Caco-2 (cell line): ENCODE data around the gene METTL24. TPM values are rescaled to one million over a fixed set of nuclear protein-coding genes. Genes with fewer than 3 reads are reported as not detected.
"Not testable (repeated sequence)": the region's sequence is repeated elsewhere in the genome, so short reads cannot be mapped to it uniquely, and the experiment has no call there.

Experiments used
- BruUV-seq: library from RNA; stranded (reverse); fragments of 400-500 nt; replicated peaks from 2 replicates; lab custom pipeline; 2021; lab: Mats Ljungman, UMichigan
- CTCF ChIA-PET: fragments of 300-600 bp; sonication (Branson Sonifier 250); formaldehyde crosslinking; loops from one replicate; lab custom pipeline; 2022; ENCODE audit warnings: antibody characterized with exemption; lab: Charles Lee
- POLR2A ChIA-PET: fragments of 300-600 bp; sonication (Branson Sonifier 250); formaldehyde crosslinking; loops from one replicate; lab custom pipeline; 2022; ENCODE audit warnings: antibody characterized with exemption; lab: Charles Lee
- DNase-seq, 2 experiments: peaks; one replicate each; pipeline versions ENCODE4 v3.0.0 to v3.0.0-alpha.2; 2020 to 2022
- H3K27me3 ChIP-seq: replicated peaks from 2 replicates; pipeline ENCODE4 v1.6.0; 2011; ENCODE audit warnings: low read length; ENCODE audit not compliant: control insufficient read depth, insufficient read depth
- H3K36me3 ChIP-seq: 2 replicates; pipeline ENCODE4 v1.5.1; 2011; ENCODE audit warnings: low read length; ENCODE audit not compliant: control insufficient read depth, insufficient read depth
- H3K4me1 ChIP-seq: fragments of 250-450 bp; sonication (Bioruptor Pico); 2 replicates; pipeline ENCODE4 v1.5.1; 2020; ENCODE audit warnings: mild to moderate bottlenecking
- H3K4me3 ChIP-seq: 2 replicates; pipeline ENCODE4 v1.5.1; 2011; ENCODE audit warnings: low read depth, mild to moderate bottlenecking, control low read depth, low read length
- H3K9me3 ChIP-seq: fragments of 250-450 bp; sonication (Bioruptor Pico); 2 replicates; pipeline ENCODE4 v1.5.1; 2020; ENCODE audit warnings: mild to moderate bottlenecking, moderate library complexity
- H3K27ac Mint-ChIP-seq: one replicate; pipeline ENCODE4 v1.8.0; 2022; ENCODE audit warnings: mixed read lengths; ENCODE audit not compliant: unreplicated experiment
- H3K27me3 Mint-ChIP-seq: one replicate; pipeline ENCODE4 v1.8.0; 2022; ENCODE audit warnings: mixed read lengths; ENCODE audit not compliant: insufficient read depth, unreplicated experiment
- H3K36me3 Mint-ChIP-seq: one replicate; pipeline ENCODE4 v1.8.0; 2022; ENCODE audit warnings: mild to moderate bottlenecking, mixed read lengths; ENCODE audit not compliant: insufficient read depth, unreplicated experiment
- H3K4me1 Mint-ChIP-seq: one replicate; pipeline ENCODE4 v1.8.0; 2022; ENCODE audit warnings: low read depth, mixed read lengths; ENCODE audit not compliant: unreplicated experiment
- H3K4me3 Mint-ChIP-seq: one replicate; pipeline ENCODE4 v1.8.0; 2022; ENCODE audit warnings: mild to moderate bottlenecking, moderate library complexity, mixed read lengths; ENCODE audit not compliant: unreplicated experiment
- H3K9me3 Mint-ChIP-seq: one replicate; pipeline ENCODE4 v1.8.0; 2022; ENCODE audit warnings: mixed read lengths; ENCODE audit not compliant: unreplicated experiment
- CTCF ChIP-seq, 2 experiments: fragments of 200-600 bp in 1 of 2; IDR thresholded peaks; 1 replicate in 1 of 2; 2 replicates in 1 of 2; pipeline versions ENCODE4 v1.5.1 to v1.8.0; 2011 to 2022; ENCODE audit warnings: antibody characterized with exemption in 1 of 2, control low read depth in 1 of 2, inconsistent platforms in 1 of 2, low read depth in 1 of 2, low read length in 1 of 2, mild to moderate bottlenecking in 1 of 2, moderate library complexity in 1 of 2; ENCODE audit not compliant: insufficient read depth in 1 of 2, severe bottlenecking in 1 of 2, unreplicated experiment in 1 of 2
- intact Hi-C: fragments of 100-400 bp; cut with micrococcal nuclease; formaldehyde crosslinking; loops from one replicate; pipeline ENCODE4 v1.10.0; 2022; ENCODE audit not compliant: unreplicated experiment
- total RNA-seq: library from RNA; stranded (reverse); gene quantifications from 2 replicates; pipeline ENCODE4 v1.2.3, GENCODE V29; 2022

Gene METTL24
- total RNA-seq, 1 experiment from 2014 or later = not detected

- Mint-ChIP-seq H3K27me3 (peaks cover 5% of the 10 kb centered on the region), H3K4me3 (no peak overlapping the region)
- TF ChIP-seq CTCF (IDR thresholded peaks at IDR 0.05; ENCODE audit: insufficient read depth in 1 of 2, low read depth in 1 of 2, low read length in 1 of 2, severe bottlenecking in 1 of 2, unreplicated experiment in 1 of 2) = no peak
These were observed 74.5 kb downstream of the METTL24 start for GRCh38 chr6:110283657-110284056.

GRCh38 chr6:110282412-110282811 lies 75.7 kb downstream of the METTL24 start:
- no peaks in the 10 kb centered on the region for H3K36me3 Mint-ChIP-seq
- BruUV-seq = no TSS peak

More at GRCh38 chr6:110283657-110284056, 74.5 kb downstream of the METTL24 start:
- POLR2A ChIA-PET = no interaction called here
- CTCF ChIA-PET = no interaction called here
- Mint-ChIP-seq H3K36me3 (no peaks in the 10 kb centered on the region), H3K27ac (no peak overlapping the region), H3K4me1 (peaks cover 6% of the 10 kb centered on the region), H3K9me3 (no peaks in the 10 kb centered on the region)
- Histone ChIP-seq H3K9me3 (peaks cover 4% of the 10 kb centered on the region; the same call in 1 of the 2 replicates), H3K4me3 (no peak overlapping the region), H3K4me1 (peaks cover 12% of the 10 kb centered on the region), H3K36me3 (no peaks in the 10 kb centered on the region), H3K27me3 (no peaks in the 10 kb centered on the region)
- no TSS peak for BruUV-seq
- no peak for DNase-seq
- intact Hi-C loops = no loop called here

DNA sequence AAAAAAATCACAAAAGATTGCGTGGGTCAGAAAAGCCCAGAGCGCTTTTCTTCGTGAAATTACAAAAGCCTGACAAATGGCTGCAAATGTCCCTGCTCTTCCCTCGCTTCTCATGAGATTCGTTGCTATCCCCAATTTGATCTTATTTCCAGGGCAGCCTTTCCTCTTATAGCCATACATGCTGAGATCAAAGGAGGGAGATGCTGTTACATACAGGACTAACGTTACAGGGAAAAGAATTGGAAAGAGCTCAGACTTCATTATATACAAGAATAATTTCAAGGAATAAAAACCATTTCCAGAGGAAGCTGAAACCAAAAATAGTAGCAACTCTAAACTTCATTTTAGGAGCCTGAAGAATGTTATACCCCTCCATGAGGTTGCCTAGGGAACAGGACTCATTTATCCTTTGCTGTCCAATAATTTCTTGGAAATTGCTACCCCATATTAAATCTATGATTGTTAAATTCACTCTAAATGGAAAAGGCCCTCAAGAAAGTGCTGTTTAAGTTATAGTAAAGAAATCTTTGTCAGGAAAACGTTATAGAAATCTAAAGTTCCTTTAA lies 81.0 kb downstream of the METTL24 start:
- no peak overlapping the region for H3K4me3 Mint-ChIP-seq
- H3K27ac Mint-ChIP-seq = no peak overlapping the region
- H3K4me1 ChIP-seq = no peaks in the 10 kb centered on the region
- peaks cover 4% of the 10 kb centered on the region; the same call in 1 of the 2 replicates for H3K9me3 ChIP-seq
- POLR2A ChIA-PET = no interaction called here
- CTCF ChIA-PET = no interaction called here
- no peaks in the 10 kb centered on the region for H3K9me3 Mint-ChIP-seq
- H3K36me3 Mint-ChIP-seq = no peaks in the 10 kb centered on the region
- no peak for TF ChIP-seq CTCF (IDR thresholded peaks at IDR 0.05; ENCODE audit: insufficient read depth in 1 of 2, low read depth in 1 of 2, low read length in 1 of 2, severe bottlenecking in 1 of 2, unreplicated experiment in 1 of 2)
- BruUV-seq = no TSS peak
- no peak overlapping the region for H3K4me3 ChIP-seq
- H3K36me3 ChIP-seq = no peaks in the 10 kb centered on the region
- intact Hi-C loops = no loop called here
- no peaks in the 10 kb centered on the region for H3K27me3 ChIP-seq
- H3K27me3 Mint-ChIP-seq = peaks cover 9% of the 10 kb centered on the region
- no peak for DNase-seq
- H3K4me1 Mint-ChIP-seq = no peaks in the 10 kb centered on the region

More at GRCh38 chr6:110282412-110282811, 75.7 kb downstream of the METTL24 start:
- H3K4me1 Mint-ChIP-seq = no peaks in the 10 kb centered on the region
- H3K27me3 Mint-ChIP-seq = peaks cover 5% of the 10 kb centered on the region
- Histone ChIP-seq H3K4me1 (0 out of 2 replicates have a peak, but pooled peaks cover 3% of the 10 kb centered on the region), H3K4me3 (no peak overlapping the region), H3K36me3 (no peaks in the 10 kb centered on the region), H3K9me3 (peaks cover 4% of the 10 kb centered on the region; the same call in 1 of the 2 replicates), H3K27me3 (no peaks in the 10 kb centered on the region)
- TF ChIP-seq CTCF (IDR thresholded peaks at IDR 0.05; ENCODE audit: insufficient read depth in 1 of 2, low read depth in 1 of 2, low read length in 1 of 2, severe bottlenecking in 1 of 2, unreplicated experiment in 1 of 2) = no peak
- no peak for DNase-seq
- no peak overlapping the region for H3K4me3 Mint-ChIP-seq
- ChIA-PET POLR2A (no interaction called here), CTCF (no interaction called here)
- H3K27ac Mint-ChIP-seq = no peak overlapping the region
- no peaks in the 10 kb centered on the region for H3K9me3 Mint-ChIP-seq
- intact Hi-C loops = no loop called here

DNA sequence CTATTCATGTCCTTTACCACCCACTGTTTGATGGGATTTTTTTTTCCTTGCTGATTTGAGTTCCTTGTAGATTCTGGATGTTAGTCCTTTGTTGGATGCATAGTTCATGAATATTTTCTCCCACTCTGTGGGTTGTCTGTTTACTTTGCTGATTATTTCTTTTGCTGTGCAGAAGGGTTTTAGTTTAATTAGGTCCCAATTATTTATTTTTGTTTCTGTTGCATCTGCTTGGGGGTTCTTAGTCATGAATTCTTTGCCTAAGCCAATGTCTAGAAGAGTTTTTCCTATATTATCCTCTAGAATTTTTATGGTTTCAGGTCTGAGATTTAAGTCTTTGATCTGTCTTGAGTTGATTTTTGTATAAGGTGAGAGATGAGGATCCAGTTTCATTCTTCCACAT lies 85.4 kb downstream of the METTL24 start:
- H3K27ac Mint-ChIP-seq, H3K4me3 ChIP-seq, H3K4me1 ChIP-seq, H3K27me3 ChIP-seq, H3K9me3 ChIP-seq, H3K4me3 Mint-ChIP-seq, H3K36me3 Mint-ChIP-seq, intact Hi-C loops, H3K27me3 Mint-ChIP-seq, H3K36me3 ChIP-seq, CTCF ChIA-PET, H3K4me1 Mint-ChIP-seq, BruUV-seq, H3K9me3 Mint-ChIP-seq, DNase-seq, POLR2A ChIA-PET: not testable (repeated sequence)
